GM19397 (cell line): Measurements from ENCODE around the gene OS9.
"Not testable (repeated sequence)": the region's sequence is repeated elsewhere in the genome, so short reads cannot be mapped to it uniquely, and the experiment has no call there.

Experiments
- ATAC-seq: cut with Tn5 transposase; IDR thresholded peaks from one replicate; pipeline ENCODE4 v1.9.1; 2021; ENCODE audit warnings: mild to moderate bottlenecking, moderate library complexity; ENCODE audit not compliant: unreplicated experiment

The OS9 gene

DNA sequence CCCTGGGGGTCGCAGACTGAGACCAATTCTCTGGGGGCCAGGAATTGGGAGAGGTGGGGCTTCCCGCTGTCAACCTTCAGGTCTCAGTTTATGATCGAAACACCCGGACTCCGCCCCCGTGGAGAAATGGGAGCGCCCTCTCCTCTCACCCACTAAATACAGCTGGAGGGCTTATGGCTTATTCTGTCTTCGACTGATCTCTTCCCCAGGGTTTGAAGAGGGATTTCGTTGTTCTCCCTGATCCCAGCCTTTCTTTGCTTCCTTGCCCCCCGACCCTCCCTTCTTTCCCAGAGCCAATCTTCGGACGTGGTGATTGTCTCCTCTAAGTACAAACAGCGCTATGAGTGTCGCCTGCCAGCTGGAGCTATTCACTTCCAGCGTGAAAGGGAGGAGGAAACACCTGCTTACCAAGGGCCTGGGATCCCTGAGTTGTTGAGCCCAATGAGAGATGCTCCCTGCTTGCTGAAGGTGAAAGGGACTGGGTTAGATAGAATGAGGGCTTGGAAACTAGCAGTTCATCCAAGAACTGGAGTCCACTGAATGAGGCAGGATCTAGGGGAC, 607 bp downstream of the OS9 start:
- no peak for ATAC-seq

DNA sequence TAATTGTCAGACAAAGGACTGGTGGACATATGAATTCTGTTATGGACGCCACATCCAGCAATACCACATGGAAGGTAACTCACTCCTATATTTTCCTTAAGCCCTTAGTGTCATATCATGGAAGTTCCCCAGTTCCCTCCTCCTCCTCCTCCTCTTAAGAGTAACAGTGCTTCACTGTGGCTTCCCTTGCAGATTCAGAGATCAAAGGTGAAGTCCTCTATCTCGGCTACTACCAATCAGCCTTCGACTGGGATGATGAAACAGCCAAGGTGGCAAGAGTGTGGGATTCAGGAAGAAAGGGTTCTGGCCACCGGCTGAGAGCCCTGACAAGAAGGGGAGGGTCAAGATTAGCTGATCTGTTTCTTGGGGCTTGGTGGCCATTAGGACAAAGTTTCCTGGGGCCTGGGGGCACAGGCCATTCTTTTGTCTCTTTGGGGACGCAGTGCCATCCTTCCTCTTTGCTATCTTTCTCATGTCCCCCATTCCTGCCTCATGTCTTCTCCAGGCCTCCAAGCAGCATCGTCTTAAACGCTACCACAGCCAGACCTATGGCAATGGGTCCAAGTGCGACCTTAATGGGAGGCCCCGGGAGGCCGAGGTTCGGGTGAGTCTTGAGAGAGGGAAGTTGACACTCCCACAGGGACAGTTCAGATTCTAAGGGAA, 2.0 kb downstream of the OS9 start:
- ATAC-seq, result no peak

DNA sequence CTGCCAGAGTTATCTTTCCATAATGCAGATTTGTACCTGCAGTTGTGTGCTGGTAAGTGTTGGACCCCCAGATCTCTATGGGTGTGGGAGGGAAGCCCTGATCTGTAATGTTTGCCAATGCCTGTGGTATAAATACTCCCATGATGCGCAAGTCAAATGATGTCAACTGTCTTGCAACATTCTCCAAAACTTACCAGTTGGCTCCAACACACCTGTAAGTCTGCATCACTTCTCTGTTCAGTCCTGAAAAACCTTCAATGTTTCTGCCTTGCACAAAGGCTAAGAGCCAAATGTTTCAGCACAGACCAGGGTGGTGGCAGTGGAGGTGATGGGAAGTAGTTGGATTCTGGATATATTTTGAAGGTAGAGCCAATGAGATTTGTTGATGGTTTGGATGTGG, 3.1 kb downstream of the OS9 start:
- no peak for ATAC-seq

DNA sequence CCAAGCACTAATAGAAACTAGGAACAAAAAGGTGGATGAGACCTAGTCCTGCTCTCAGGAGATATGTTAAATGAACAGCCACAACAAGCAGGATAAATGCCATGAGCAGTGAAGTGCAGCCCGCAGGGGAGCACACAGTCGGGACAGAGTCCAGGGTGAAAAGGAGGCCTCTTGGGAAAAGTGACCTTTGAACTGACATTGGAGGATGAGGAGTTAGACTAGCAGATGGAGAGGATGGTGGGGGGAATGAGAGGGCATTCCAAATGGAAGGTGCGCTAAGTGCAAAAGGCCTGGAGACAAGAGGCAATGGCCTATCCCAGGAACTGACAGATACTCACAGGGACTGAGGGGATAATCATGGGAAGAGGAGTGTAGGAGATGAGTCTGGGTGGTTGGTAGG, 4.5 kb downstream of the OS9 start:
- ATAC-seq, result no peak

DNA sequence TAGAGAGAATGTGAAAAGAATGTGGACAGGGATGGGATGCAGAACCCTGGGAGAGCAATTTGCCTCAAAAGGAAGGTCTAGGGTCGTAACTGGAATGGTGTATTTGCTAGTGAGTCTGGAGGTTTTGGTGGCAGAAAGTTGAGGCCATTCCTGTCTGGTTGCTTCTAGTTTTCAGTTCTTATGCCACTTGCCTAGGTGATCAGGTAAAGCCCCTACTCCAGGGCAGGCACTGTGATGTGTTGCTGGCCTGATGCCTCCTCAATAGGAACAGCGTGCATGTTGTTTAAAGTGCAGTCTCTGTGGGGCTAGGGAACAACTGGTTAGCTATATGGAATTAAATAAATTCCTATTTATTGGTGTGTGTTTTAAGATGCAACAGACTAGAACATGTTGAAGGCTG, 6.4 kb downstream of the OS9 start:
- no peak for ATAC-seq

DNA sequence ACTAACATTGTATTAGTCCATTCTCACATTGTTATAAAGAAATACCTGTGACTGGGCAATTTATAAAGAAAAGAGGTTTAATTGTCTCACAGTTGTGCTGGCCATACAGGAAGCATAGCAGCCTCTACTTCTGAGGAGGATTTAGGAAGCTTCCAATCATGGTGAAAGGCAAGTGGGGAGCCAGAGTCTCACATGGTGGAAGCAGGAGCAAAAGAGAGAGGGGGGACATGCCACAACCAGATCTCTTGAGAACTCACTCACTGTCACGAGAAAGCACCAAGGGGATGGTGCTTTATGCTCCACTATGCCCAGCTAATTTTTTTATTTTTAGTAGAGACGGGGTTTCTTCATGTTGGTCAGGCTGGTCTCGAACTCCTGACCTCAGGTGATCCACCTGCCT, 13.3 kb downstream of the OS9 start:
- no peak for ATAC-seq

DNA sequence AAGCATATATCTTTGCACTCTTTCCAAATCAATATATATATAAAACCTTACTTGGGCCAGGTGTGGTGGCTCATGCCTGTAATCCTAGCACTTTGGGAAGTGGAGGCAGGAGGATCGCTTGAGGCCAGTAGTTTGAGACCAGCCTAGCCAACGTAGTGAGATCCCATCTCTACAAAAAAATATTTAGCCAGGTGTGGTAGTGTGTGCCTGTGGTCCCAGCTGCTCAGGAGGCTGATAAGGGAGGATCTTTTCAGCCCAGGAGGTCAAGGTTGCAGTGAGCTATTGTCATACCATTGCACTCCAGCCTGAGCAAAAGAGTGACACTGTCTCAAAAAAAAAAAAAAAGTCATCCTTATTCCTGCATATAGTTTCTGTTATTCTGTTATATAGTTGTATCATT, 14.4 kb downstream of the OS9 start:
- ATAC-seq, result no peak

DNA sequence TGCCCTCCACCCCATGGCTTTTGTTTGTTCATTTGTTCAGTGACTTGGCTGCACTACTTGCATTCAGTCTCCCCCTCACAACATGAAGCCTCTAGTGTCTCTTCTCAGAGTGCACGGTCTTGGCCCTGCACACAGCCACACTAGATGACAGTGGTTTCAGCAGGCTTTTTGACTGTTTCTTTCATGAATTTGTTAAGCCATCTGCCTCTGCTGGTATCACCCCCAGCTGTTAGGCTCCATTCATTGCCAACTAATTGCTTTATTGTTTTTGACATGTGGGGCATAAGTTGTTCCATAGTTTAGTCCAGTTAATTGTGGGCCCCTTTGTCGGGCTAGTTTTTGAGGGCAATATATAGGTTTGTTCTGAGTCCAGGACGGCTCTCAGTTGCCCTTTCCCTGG, 18.8 kb downstream of the OS9 start:
- no peak for ATAC-seq

DNA sequence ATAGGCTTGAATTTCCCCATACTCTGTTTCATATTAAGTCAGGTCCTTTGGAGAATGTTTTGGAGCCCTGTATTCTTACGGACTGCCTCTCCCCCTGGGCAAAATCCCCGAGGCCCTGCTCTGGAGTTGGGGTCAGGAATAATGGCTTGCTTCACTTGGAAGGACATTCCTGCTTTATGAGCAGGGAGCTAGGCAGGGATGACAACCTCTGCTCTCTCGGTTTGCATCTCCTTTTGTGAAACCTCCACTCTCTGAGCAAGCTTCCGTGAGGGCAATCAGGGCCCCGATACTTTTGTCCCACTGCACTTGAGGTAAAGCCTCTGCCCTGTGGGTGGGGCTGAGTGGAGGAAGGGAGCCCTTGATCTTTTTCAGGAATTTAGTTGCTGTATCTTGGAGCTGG, 19.3 kb downstream of the OS9 start:
- no peak for ATAC-seq

DNA sequence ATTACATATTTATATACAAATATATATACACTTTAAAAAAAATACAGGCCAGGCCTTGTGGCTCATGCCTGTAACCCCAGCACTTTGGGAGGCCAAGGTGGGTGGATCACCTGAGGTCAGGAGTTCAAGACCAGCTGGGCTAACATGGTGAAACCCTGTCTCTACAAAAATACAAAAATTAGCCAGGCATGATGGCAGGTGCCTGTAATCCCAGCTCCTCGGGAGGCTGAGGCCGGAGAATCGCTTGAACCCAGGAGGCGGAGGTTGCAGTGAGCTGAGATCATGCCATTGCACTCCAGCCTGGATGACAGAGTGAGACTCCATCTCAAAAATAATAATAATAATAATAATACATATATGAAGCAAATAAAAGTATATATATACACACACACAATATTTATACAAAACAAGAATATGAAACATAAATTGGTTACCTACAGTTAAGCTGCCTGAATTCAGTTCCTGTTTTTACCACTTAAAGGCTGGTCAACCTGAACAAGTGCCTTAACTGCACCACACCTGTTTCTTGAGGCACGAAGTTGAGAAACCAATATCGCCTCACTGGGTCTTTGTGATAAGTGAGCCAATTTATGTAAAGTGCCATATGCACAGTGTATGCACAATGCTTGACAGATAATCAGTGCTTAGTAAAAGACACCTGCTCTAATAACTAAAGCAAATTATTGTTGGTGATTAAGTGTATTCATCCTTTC, 21.3 kb downstream of the OS9 start:
- ATAC-seq, result not testable (repeated sequence)

DNA sequence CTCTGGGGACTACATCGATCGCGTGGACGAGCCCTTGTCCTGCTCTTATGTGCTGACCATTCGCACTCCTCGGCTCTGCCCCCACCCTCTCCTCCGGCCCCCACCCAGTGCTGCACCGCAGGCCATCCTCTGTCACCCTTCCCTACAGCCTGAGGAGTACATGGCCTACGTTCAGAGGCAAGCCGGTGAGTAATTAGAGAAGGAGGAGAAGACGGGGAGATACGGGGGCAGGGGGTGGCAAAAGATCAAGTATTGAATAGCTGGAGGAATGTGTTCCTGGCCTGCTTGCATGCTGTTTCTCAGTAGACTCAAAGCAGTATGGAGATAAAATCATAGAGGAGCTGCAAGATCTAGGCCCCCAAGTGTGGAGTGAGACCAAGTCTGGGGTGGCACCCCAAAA, 21.9 kb downstream of the OS9 start:
- no peak for ATAC-seq

DNA sequence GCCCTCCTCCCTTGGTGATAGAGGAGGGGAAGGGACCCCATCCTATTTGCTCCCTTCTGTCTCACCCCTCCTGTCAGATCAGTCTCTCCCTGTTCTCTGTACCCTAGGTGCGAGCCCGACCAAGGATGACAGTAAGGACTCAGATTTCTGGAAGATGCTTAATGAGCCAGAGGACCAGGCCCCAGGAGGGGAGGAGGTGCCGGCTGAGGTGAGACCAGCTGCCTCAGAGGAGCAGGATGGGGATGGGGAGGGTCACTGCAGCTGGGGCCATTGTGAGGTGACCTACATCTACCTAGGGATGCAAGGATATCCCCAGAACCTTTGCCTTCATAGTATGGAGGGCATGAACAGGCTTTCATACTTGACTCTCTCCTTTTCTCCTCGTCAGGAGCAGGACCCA, 22.4 kb downstream of the OS9 start:
- no peak for ATAC-seq

DNA sequence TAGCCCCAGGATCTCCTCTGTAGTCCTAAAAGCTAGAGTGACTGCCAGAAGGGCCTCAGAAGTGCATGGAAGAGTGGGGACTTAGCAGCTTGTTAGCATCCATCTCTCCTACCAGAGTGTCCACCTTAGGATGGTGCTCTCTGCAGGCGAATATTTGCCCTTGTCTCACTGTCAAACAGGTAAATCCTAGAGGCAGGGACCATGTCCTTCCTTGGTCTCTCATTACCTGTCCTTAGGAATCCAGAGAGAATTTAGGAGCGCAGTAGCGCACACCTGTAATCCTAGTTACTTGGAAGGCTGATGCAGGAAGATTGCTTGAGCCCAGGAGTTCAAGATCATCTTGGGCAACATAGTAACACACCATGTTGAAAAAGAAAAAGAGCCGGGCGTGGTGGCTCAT, 23.2 kb downstream of the OS9 start:
- no peak for ATAC-seq

DNA sequence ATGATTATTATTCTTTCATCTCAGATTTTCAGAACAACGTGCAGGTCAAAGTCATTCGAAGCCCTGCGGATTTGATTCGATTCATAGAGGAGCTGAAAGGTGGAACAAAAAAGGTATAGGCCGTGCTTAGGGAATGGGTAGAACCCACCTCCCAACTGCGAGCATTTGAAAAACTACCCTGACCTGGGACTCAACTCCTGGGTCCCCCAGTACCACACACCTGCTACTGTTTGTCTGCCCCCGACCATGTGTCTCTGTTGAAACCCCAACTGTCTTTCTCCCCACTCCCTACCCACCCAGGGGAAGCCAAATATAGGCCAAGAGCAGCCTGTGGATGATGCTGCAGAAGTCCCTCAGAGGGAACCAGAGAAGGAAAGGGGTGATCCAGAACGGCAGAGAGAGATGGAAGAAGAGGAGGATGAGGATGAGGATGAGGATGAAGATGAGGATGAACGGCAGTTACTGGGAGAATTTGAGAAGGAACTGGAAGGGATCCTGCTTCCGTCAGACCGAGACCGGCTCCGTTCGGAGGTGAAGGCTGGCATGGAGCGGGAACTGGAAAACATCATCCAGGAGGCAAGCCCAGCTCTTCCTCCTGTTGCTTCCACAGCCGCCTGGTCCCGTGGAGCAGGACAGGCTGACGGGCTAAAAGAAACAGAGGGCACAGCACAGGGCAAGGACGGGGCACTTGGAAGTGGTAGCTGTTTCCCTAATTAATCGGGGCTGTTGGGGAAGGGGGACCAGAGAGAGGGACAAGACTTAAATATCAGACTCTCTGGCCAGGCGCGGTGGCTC, 24.1 kb downstream of the OS9 start:
- no peak for ATAC-seq

DNA sequence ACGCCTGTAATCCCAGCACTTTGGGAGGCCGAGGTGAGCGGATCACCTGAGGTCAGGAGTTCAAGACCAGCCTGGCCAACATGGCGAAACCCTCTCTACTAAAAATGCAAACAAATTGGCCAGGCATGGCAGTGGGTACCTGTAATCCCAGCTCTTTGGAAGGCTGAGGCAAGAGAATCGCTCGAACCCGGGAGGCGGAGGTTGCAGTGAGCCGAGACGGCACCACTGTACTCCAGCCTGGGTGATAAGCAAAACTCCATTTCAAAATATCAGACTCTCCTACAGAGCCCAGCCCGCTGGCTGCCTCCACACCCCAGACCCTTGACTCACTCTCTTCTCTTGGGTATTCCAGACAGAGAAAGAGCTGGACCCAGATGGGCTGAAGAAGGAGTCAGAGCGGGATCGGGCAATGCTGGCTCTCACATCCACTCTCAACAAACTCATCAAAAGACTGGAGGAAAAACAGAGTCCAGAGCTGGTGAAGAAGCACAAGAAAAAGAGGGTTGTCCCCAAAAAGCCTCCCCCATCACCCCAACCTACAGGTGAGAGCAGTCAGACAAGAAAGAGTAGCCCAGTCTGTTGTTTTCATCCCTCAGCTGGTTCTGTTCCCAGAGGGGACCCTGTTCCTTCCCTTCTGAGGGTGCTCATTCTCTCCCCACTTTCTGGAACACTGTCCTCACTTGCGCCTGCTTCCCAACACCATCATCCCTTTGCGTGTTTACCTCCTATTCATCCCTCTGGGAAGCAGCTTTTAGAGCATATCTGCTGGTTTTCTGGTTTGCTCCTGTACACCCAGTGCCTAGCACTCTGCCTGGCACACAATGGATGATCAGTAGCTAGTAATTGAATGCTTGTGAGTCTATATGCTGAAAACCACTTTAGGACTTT, 25.0 kb downstream of the OS9 start:
- no peak for ATAC-seq

DNA sequence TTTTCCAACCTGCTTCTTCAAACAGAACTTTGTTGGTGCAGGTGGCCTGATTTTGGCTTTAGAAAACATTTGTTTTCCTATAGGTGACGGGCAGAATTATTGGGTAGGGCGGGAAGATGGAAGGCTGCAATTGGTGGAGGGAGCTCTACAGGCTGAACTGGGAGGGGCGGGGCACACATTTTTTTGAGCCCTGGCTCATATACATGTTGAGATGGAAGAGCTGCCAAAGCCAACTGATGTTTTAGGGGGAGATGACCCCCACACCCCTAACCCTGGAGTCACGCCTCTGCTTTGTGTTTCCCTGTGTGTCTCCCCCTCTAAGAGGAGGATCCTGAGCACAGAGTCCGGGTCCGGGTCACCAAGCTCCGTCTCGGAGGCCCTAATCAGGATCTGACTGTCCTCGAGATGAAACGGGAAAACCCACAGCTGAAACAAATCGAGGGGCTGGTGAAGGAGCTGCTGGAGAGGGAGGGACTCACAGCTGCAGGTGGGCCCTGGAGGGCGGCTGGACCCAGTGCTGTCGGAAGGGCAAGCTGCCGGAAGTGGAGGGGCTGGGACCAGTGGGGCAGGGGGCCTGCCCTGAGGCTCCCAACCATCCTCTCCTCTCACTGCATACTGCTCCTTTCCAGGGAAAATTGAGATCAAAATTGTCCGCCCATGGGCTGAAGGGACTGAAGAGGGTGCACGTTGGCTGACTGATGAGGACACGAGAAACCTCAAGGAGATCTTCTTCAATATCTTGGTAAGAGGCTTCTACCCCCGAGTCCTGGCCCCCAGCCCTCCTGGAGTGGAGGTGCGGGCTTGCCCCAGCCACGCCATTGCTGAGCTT, 26.1 kb downstream of the OS9 start:
- no peak for ATAC-seq

DNA sequence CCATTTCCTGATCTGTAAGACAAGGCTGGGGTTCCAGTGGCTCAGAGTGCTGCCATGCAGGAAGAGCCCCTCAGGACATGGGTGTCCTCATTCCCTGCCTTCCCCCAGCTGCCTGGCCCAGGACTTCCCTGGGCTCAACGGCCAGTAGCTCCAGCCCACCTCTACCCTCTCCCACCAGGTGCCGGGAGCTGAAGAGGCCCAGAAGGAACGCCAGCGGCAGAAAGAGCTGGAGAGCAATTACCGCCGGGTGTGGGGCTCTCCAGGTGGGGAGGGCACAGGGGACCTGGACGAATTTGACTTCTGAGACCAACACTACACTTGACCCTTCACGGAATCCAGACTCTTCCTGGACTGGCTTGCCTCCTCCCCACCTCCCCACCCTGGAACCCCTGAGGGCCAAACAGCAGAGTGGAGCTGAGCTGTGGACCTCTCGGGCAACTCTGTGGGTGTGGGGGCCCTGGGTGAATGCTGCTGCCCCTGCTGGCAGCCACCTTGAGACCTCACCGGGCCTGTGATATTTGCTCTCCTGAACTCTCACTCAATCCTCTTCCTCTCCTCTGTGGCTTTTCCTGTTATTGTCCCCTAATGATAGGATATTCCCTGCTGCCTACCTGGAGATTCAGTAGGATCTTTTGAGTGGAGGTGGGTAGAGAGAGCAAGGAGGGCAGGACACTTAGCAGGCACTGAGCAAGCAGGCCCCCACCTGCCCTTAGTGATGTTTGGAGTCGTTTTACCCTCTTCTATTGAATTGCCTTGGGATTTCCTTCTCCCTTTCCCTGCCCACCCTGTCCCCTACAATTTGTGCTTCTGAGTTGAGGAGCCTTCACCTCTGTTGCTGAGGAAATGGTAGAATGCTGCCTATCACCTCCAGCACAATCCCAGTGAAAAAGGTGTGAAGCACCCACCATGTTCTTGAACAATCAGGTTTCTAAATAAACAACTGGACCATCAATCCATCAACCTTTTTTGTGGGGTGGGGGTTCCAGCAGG, 27.0 kb downstream of the OS9 start:
- no peak for ATAC-seq

DNA sequence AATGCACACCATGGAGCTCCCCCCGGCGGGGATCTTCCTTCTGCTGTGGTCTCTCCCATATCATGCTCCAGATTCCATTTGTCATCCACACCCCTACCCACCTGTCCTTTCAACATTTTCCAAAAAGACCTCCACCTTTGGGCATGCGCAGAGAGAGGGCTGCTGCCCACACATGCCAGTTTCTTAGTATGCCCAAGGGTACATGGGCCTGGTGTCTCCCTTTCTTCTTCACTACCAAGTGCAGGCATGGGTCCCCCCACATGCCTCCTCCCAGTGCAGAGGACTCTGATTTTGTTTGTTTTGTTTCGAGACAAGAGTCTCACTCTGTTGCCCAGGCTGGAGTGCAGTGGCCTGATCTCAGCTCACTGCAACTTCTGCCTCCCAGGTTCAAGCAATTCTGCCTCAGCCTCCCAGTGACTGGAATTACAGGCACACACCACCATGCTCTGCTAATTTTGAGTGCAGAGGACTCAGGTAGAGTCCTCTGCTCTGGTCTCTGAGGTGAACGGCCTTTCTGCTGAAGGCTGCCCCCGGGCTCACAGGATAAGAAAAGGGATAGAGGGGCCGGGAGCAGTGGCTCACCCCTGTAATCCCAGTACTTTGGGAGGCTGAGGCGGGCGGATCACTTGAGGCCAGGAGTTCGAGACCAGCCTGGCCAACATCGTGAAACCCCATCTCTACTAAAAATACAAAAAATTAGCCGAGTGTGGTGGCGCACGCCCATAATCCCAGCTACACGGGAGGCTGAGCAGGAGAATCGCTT, 28.1 kb downstream of the OS9 start:
- ATAC-seq, result not testable (repeated sequence)
